ENCODE results near the gene DBH. TPM values are rescaled to one million over a fixed set of nuclear protein-coding genes. Genes with fewer than 3 reads are reported as not detected.
"Not testable (repeated sequence)": the region's sequence is repeated elsewhere in the genome, so short reads cannot be mapped to it uniquely, and the experiment has no call there.

The DBH gene
- total RNA-seq, 1 experiment from 2014 or later = not detected

GRCh38 chr9:133615606-133616188 lies 20.5 kb upstream of the DBH start:
- in situ Hi-C loops (cut with HindIII; ENCODE audit: low pct_unique_long_range_greater_than_20kb, low sequenced_read_pairs) = no loop called here
- no peak for DNase-seq (ENCODE audit: low read depth)

- in situ Hi-C loops (cut with HindIII; ENCODE audit: low pct_unique_long_range_greater_than_20kb, low sequenced_read_pairs) = no loop called here
- DNase-seq (ENCODE audit: low read depth) = no peak
Observed at GRCh38 chr9:133616643-133617405, 19.3 kb upstream of the DBH start.

- in situ Hi-C loops (cut with HindIII; ENCODE audit: low pct_unique_long_range_greater_than_20kb, low sequenced_read_pairs) = no loop called here
- no peak for DNase-seq (ENCODE audit: low read depth)
Observed at GRCh38 chr9:133618726-133619125, 17.4 kb upstream of the DBH start.

GRCh38 chr9:133619791-133620190 lies 16.4 kb upstream of the DBH start:
- in situ Hi-C loops (cut with HindIII; ENCODE audit: low pct_unique_long_range_greater_than_20kb, low sequenced_read_pairs) = no loop called here
- no peak for DNase-seq (ENCODE audit: low read depth)

GRCh38 chr9:133621725-133622267 lies 14.4 kb upstream of the DBH start:
- in situ Hi-C loops (cut with HindIII; ENCODE audit: low pct_unique_long_range_greater_than_20kb, low sequenced_read_pairs) = no loop called here
- no peak for DNase-seq (ENCODE audit: low read depth)

GRCh38 chr9:133622555-133622954 lies 13.6 kb upstream of the DBH start:
- in situ Hi-C loops (cut with HindIII; ENCODE audit: low pct_unique_long_range_greater_than_20kb, low sequenced_read_pairs) = no loop called here
- no peak for DNase-seq (ENCODE audit: low read depth)

- DNase-seq (ENCODE audit: low read depth); in situ Hi-C loops (cut with HindIII; ENCODE audit: low pct_unique_long_range_greater_than_20kb, low sequenced_read_pairs): not testable (repeated sequence)
Observed at GRCh38 chr9:133626008-133626407, 10.2 kb upstream of the DBH start.

- DNase-seq (ENCODE audit: low read depth) = no peak
- in situ Hi-C loops (cut with HindIII; ENCODE audit: low pct_unique_long_range_greater_than_20kb, low sequenced_read_pairs) = no loop called here
Observed at GRCh38 chr9:133627341-133627740, 8.8 kb upstream of the DBH start.

GRCh38 chr9:133628766-133629165 lies 7.4 kb upstream of the DBH start:
- in situ Hi-C loops (cut with HindIII; ENCODE audit: low pct_unique_long_range_greater_than_20kb, low sequenced_read_pairs) = no loop called here
- no peak for DNase-seq (ENCODE audit: low read depth)

- DNase-seq (ENCODE audit: low read depth) = no peak
- in situ Hi-C loops (cut with HindIII; ENCODE audit: low pct_unique_long_range_greater_than_20kb, low sequenced_read_pairs) = no loop called here
Observed at GRCh38 chr9:133629221-133630110, 6.7 kb upstream of the DBH start.

- in situ Hi-C loops (cut with HindIII; ENCODE audit: low pct_unique_long_range_greater_than_20kb, low sequenced_read_pairs) = no loop called here
Observed at GRCh38 chr9:133631111-133631510, 5.1 kb upstream of the DBH start.

GRCh38 chr9:133632806-133633680 lies 3.1 kb upstream of the DBH start:
- in situ Hi-C loops (cut with HindIII; ENCODE audit: low pct_unique_long_range_greater_than_20kb, low sequenced_read_pairs) = no loop called here
- DNase-seq (ENCODE audit: low read depth) = no peak

More at GRCh38 chr9:133631111-133631510, 5.1 kb upstream of the DBH start:
- DNase-seq (ENCODE audit: low read depth) = no peak

- DNase-seq (ENCODE audit: low read depth) = no peak
- in situ Hi-C loops (cut with HindIII; ENCODE audit: low pct_unique_long_range_greater_than_20kb, low sequenced_read_pairs) = no loop called here
Observed at GRCh38 chr9:133633681-133634080, 2.5 kb upstream of the DBH start.

GRCh38 chr9:133634081-133634691 lies 2.0 kb upstream of the DBH start:
- in situ Hi-C loops (cut with HindIII; ENCODE audit: low pct_unique_long_range_greater_than_20kb, low sequenced_read_pairs) = no loop called here
- no peak for DNase-seq (ENCODE audit: low read depth)

- in situ Hi-C loops (cut with HindIII; ENCODE audit: low pct_unique_long_range_greater_than_20kb, low sequenced_read_pairs) = no loop called here
- no peak for DNase-seq (ENCODE audit: low read depth)
Observed at GRCh38 chr9:133635098-133635497, 1.1 kb upstream of the DBH start.

GRCh38 chr9:133636902-133637301 lies 739 bp downstream of the DBH start:
- DNase-seq (ENCODE audit: low read depth) = no peak
- in situ Hi-C loops (cut with HindIII; ENCODE audit: low pct_unique_long_range_greater_than_20kb, low sequenced_read_pairs) = no loop called here

GRCh38 chr9:133637451-133638055 lies 1.4 kb downstream of the DBH start:
- DNase-seq (ENCODE audit: low read depth) = no peak
- in situ Hi-C loops (cut with HindIII; ENCODE audit: low pct_unique_long_range_greater_than_20kb, low sequenced_read_pairs) = no loop called here

Measured in Caki2 (cell line).